HG03469 (cell line): ENCODE results near the gene B4GALT1.
A peak's percentile ranks its signal among the peaks of the same experiment; 100 is the strongest.

Experiments used
- ATAC-seq: cut with Tn5 transposase; IDR thresholded peaks from one replicate; pipeline ENCODE4 v1.9.1; 2021; ENCODE audit warnings: mild to moderate bottlenecking, moderate library complexity, moderate number of reproducible peaks; ENCODE audit not compliant: unreplicated experiment

Gene B4GALT1

DNA sequence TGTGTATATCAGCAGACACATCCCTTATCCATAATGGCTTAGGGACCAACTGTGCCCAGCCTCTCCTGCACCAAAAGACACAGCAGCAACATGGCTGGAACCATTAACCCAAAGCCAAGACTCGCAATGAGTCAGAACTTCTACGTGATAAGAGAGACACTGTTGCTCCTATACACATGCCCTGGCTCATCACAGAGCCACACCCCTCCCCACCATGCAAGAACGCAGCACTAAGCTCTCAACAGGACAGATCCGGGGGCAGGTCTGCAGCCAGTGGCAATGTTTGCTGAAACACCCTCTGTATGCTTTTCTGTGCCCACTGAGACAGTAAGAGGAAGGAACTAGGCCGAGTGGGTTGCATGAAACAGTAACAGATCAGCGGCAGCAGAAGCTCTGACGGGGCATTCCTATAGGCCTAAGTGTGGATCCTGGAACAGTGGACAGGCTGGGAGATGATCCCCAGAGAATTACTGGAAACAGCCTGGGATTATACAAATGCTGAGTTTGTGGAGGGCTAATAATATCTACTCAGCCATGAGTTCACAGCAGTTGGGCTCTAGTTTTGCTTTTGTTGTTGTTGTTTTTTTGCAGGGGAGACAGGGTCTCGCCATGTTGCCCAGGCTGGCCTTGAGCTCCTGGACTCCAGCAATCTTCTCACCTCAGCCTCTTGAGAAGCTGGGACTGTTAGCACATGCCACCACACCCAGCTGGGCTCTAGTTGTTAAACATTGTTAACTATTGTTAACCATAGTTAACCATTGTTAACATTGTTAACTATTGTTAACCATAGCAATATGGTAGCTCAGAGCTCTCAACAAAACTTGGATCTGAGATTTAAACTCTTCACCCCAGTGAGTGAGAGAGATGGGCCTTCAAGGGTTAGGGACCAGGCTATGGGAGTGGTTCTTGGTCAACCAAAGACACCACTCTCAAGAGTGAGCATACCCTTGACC is 41.0 kb downstream of the B4GALT1 start:
- ATAC-seq = no peak

DNA sequence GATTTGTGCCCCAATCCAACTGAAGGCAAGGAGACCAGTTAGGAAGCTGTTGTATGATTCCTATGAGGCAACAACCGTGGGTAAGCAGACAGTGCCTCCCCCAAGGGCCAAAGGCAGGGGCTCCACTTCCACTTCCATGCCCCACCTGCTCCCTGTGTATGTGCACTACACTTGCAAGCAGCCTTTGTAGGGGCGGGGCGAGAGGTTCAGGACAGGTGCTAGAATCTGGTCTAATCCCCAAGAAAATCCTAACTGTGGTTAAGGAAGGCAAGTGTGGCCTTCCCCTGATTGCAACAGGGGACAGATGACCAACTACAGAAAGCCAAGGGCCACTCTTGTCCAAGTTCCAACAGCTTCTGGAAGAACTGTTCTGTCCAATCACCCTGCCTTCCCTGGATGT is 41.7 kb downstream of the B4GALT1 start:
- ATAC-seq = no peak

DNA sequence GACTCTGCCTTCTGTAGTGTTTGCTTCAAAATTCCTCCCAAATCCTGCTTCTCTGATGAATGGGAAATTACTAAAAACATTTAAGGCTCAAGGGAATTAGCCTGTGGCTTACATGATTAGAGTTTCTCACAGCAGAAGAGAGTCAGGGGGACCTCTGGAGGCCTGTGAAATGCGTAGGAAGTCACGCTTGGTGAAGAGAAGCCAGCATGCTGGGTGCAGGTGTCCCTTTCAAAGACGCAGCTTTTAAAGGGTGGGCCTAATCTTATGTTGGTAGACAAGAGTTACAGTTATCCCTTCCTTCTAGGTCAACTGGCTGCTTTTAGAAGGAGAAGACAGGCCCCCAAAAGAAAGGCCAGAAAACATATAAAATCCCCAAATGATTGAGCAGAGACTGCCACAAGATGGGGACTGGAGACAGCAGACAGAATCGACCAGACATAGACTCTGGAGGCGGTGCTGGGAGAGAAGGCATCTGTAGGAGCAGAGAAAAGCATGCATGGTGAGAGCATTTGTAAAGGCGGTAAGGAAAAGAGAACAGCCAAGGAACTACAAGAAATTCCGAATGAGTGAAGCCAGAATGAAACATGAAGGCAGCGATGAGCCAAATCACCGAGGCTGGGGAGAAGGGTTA is 42.3 kb downstream of the B4GALT1 start:
- peak; percentile 48 for ATAC-seq

DNA sequence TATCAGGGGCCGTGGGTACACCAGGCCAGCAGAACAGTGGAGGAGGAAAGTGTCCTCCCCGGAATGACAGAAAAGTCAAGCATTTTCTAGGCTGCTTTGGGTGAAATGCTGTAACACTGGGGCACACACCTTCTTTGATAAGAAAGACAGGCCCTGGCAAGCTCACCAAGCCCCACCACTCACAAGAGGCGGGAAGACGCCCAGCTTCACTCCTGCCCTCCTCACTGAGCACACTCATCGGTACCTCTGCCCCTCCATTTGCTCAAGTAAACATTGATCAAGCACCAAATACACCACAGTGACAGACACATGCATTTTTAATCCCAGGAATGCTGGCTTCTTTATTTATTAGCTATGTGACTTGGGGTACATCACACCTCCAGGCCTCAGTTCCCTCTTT is 43.1 kb downstream of the B4GALT1 start:
- no peak for ATAC-seq

DNA sequence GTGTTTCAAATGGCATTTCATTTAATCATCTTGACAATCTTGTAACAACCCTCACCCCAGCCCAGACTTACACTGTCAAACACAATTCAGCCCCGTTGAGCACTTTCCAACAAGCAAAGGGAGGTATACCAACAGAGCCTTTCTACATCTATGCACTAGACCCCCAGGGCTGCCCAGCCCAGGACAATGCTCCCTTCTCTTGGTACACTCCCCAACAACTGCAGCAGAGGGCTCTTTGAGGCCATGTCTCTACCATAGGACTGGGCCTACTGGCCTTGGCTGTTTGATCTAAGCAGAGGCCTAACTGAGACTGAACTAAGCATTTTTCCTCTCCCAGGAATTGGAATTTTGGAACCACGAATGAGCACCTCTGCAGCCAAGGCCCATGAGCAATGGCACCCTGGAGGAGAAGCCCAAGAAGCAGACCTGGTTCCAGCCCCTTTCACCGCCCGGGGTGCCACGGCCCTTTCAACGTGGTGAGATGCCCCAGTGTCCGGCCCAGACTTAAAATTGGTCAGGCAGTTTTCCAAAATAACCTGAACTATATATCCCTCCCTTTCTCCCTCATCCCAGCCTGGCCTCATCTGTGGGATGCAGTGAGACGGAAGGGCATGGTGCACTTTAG is 43.6 kb downstream of the B4GALT1 start:
- no peak for ATAC-seq

DNA sequence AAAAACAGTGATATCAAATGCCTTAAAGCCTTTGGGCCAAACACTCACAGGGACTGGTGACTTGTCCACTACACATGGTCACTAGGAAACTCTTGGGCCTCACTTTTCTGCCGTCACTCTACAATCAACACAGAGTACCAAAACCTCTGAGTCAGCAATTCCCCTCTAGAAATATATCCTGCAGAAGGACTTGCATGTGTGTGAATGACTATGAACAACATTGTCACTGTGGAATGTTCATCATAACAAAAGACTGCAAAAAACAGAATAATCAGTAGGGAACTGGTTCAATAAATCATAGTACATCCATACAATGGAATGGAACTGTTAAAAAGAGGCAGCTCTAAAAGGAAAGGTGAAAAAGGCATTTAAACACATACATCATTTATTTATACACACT is 46.5 kb downstream of the B4GALT1 start:
- ATAC-seq = no peak

DNA sequence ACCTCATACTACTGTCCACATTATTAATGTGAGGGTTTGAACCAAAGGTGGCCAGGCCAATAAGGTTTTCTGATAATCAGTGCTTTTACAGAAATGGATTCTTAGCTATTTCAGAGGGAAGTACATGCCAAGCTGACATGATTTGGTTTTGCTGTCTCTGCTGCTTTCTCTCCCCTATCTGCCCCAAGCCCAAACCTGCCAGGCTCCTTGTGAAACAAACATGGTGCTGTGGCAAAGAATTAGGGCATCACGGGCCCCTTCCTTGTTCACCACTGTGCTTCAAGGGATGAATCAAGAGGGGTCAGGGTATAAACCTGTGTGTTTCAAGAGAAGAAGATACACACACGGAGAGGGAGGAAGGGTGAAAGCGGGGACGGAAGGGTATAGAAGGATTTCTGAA is 49.3 kb downstream of the B4GALT1 start:
- ATAC-seq = no peak

DNA sequence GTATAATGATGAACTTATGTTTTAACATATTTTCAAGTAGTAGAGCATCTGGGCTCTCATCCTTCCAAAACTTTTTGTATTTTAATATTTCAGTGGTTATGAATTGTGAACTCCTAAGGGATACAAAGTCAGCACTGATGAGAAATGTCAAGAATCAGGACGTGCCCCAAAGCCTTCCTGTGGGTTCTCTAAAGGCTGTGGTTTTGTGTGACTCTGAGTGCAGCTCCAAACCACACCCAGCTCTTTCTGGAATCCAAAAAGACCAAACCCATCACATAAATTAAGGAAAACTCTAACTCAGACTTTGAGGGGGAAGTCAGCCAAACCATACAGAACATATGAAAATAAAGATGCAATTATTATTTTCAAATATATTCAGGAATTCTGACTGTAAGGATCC is 49.8 kb downstream of the B4GALT1 start:
- no peak for ATAC-seq

DNA sequence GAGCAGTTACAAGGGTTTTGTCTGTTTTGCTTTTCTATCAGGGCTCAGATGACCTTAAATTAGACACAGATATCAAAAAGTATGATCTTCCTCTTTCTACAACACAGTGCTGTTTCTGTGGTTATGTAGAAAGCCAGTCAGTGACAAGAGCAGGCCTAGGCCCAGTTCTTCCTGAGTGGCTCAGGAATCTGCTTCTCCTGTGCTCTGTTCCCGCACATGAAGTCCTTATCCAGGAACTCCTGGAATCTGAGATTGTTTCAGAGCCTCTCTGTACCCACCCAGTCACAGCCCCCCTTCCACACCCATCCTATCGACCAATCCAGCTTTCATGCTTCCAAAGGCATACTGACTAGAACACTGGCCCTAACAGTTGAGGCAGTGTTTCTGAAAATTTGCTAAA is 50.3 kb downstream of the B4GALT1 start:
- ATAC-seq = no peak

DNA sequence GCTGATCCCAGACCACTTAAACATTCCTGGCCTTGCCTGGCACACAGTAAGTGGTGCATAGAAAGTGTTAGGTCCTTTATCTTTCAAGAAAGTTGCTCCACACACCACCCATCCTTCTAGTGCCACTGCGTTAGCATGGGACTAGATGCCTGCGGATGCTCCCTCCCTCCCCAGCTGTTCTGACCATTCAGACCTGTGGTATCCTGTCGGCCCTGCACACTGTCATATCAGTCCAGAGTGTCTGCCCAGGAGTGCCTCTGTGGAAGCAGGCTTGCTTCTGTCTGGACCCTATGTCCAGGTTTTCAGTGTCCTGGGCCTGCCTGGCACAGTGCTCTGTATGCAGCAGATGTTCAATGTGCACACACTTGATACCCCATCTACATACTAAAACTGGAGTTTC is 52.4 kb downstream of the B4GALT1 start:
- no peak for ATAC-seq

DNA sequence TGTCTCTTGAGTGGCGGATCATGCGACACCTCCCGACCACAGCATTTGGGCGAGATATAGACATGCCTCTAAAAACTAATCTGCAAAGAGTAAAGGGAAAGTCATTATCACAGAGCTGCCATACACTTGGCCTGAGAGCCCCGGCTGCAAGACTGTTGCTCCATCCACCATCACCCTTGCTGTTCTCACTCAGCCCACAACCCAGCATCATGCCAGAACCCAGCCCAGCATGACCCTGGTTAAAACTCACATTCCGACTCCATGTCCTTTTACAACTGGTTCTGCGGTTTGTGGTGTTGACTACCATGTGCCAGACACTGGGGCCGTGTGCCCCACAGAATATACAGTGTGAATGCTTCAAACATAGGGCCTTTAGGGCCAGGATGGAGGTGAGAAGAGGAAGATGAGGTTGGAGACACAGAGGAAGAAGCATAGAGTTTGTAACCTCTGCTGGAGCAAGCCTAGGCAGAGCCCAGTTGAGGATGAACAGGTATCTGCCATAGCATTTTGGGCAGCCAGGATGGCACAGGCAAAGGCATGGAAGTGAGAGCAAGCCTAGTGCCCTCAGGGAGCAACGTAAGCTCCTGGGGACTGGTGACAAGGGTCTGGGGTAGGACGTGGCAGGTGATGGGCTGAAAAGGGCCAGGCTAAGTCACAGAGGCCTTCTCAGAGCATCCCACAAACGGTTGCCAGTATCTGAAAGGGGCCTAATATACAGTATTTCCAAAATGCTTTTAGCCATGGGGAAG is 53.2 kb downstream of the B4GALT1 start:
- ATAC-seq = no peak

DNA sequence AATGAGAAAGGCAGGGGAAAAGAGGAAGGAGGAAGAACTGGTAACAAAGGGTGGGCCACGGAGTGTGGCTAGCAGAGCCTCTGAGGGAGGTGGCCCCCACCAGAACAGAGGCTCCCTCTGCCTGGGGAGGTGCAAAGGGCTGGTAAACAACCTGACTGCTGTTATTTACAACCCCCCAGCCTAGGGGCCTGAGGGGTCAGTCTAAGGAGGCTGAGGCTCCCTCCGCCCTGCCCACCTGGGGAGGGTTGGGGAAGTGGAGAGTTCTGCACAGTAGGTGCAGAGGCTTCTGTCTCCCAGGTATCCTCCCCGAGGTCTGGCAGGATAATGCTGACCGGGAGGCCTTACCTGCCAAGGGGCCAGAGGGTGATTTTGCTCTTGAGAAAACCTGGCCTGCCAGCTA is 55.0 kb downstream of the B4GALT1 start:
- ATAC-seq = no peak

DNA sequence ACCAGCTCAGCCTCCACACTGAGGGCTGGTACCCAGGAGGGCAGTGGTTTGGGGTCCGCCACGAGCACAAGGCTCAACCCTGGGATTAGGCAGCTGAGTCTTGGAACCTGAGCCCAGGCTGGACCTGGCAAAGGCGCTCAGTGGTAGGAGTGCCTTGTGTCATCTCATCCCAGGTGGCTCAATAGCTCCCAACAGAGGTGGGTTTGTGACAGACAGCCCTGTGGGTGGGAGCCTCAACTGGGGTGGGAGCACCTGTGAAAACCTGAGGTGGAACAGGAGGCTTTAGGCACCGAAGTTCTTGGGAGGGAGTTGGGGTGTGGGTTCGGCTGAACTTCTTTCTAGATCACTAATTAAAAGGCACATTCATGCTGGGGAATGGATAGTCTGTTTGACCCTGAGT is 55.5 kb downstream of the B4GALT1 start:
- ATAC-seq = no peak

DNA sequence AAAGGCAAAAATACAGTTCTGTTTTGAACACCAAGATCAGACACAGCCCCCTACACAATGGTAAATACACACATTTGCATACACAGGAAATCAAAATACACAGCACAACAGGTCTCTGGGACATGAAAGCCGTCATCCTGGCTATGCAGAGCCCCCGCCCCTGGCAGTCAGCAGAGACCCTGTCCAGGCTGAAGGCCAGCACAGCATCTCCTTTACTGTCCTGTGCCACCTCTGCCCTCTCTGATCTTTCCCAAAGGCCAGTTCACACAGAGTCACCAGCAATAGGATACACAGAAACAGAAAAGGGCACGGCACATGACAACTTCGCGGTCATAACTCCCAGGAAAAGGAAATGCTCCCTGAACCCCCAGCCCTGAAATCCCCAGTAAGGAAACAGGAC is 56.5 kb downstream of the B4GALT1 start:
- no peak for ATAC-seq

DNA sequence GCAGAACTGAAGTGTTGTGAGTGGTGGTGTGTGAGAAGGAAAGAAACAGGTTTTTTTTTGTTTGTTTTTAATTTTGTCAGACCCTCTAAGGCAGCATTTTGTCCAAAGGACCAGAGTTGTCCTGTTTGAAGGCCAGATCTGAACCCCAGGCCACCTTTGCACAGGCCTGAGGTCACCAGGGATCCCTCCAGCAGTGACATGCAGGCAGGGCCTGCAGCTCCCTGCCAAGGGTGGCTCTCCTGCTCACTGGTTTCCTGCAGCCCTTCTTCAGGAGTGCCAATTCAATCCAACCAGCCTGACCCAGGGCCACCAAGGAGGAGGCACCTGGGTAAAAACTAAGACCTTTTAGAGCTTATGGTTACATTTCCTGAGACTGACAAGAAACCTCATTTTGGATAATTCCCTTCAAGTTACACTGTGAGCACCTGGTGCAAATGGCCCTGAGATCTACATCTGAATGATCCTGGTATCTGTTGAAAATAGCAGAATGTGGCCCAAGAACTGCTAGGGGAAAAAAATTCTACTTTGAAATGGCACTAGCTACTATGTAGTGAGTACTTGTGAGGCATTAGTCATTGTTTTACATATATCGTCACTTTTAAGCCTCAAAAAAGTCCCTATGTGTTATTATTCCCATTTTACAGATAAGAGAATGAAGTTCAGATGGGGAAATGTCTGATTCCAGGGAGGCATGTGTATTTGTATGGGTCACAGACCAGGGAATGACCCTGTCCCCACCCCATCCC is 57.1 kb downstream of the B4GALT1 start:
- ATAC-seq = no peak

DNA sequence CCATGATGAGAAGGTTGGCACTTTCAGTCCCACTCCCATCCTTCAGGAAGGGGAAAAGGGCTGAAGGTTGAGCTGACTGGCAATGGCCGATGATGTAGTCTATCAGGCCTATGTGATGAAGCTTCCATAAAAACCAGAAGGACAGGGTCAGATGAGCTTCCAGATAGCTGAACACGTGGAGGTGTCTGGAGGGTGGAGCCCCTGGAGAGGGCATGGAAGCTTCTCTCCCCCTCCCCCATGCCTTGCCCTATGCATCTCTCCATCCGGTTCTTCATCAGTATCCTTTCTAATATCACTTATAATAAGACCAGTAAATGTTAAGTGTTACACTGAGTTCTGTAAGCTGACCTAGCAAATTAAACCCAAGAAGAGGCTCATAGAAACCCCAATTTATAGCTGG is 58.0 kb downstream of the B4GALT1 start:
- no peak for ATAC-seq

DNA sequence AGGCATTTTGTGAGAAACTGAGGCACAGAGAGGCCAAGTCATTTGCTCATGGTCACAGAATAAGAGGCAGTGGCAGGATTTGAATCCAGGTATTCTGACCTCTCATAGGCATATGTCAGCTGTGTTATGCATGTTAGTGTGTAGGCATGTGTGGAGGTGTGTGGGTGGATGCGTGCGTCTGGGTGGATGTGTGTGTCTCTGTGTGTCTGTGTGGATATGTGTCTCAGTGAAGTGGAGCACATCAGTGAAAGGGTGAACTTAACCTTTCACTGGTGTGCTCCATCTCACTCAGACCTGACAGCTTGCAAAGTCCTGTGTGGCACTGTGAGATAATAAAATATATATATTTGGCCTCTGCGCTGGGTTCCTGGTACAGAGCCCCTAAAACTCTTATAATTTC is 58.7 kb downstream of the B4GALT1 start:
- ATAC-seq = no peak

DNA sequence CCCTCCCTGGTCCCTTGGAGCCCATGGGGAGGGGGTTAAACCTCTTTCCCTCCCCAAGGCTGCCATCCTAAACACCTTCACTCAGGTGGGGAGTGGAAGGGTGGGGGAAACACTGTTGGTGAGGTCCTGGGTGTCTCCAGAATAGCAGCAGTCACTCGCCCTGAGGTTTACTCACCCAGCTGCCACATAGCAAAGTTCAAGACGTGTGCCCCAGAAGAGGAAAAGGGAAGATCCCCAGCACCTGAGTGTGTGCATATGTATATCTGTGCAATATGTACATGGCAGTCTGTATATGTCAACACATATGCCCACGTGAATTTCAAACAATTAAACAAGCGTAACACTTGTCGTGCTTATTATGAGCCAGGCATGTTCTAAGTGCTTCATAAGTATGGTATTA is 59.4 kb downstream of the B4GALT1 start:
- ATAC-seq = no peak

DNA sequence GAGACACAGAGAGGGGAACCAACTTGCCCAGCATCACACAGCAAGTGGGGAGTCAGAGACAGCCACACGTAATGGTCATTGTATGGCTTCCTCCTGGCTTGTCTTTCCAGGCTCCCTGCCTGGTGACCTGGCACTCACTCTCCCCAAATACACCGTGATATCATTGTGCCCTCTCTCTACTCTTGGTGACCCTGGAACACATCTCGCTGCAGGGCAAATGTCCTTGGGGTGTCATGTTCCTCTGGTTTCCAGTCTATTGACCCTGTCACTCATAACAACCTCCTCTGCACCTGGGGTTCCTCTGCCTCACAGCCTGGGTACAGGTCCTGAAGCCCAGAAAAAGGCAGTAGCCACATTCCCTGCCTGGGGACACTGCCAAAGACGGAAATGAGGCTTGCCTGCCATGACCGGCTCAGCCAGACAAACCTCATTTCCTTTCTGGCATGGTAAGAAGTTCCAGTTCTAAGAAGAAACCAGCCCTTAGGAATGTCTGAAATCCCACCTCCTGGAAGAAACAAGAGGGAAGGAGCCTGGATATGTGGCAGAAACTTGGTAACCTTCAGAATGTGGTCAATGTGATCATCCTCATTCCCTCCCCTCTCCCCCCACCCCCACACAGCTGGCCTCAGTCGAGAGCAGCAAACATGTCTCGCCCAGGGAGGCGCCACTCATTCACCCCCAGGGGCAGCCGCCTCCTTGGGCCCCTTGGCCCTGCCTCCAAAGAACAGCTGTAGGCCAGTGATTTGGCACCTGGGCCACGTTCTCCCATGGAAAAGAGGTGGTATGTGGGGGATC is 60.1 kb downstream of the B4GALT1 start:
- no peak for ATAC-seq

DNA sequence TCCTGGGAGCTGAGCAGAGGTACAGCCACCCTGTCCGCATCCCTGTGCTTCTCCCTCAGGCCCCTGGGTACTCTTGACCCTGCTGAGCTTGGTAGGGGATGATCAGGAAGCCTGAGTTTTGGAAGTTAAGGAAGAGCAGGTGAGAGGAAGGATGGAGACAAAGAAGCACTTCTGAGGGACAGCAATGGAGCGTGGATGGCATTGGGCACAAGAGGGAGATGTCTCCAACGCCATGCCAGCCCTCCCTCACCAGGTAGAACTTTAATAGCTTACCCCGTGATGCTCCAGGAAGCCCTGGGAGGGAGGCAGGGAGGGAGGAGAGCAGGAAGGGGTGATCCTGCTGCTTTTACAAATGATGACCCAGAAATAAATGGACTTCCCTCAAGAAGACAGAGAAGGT is 60.8 kb downstream of the B4GALT1 start:
- no peak for ATAC-seq
